ENCODE results near the gene SLC10A7. TPM values are rescaled to one million over a fixed set of nuclear protein-coding genes. Genes with fewer than 3 reads are reported as not detected.

Gene SLC10A7
- total RNA-seq, 2 experiments from 2014 or later: 15.9 to 23.3 TPM

DNA sequence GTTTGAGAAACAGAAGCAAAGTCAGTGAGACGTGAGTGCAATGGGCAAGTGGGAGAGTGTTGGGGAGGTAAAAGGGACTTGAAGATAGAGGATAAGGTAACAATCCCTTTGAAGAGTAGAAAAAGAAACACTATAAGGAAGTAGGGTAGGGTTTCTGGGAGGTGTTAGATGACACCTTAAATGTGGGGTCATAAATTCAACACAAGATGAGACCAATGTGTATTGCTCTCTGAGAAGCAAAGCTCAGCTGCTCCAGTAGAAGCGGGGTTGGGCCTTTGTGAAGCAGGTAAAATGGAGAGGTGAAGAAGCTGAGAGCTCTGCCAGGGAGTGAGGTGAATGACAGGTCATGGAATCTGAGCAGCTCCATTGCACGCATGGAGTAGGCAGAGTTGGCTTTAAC is 222.1 kb downstream of the SLC10A7 start:
- CTCF ChIA-PET: no interaction called here
- Mint-ChIP-seq H3K27me3 (no peaks in the 10 kb centered on the region), H3K9me3 (no peaks in the 10 kb centered on the region), H3K4me1 (no peaks in the 10 kb centered on the region), H3K36me3 (ENCODE audit: low read depth) (peaks cover 3% of the 10 kb centered on the region), H3K4me3 (no peak overlapping the region), H3K27ac (no peak overlapping the region)
- DNase-seq: no peak
- POLR2A ChIA-PET: no interaction called here

DNA sequence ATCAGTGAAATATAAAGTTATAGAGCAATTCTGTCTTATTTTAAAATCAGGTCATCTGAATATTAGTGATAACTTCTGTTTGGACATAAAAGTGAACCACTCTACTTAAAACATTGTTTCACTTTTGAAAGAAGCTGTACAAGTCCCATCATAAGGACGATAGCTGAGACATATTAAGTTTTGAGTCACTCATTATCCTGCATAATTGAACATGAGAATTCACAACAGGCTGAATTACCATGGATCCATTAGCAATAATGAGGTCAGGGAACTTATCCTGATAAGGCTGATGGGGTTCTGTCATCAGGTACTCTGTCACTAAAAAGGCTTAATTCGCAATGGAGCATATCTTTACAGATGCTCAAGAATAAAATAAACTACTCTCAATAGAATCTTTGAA is 227.0 kb downstream of the SLC10A7 start:
- ChIA-PET POLR2A (no interaction called here), CTCF (no interaction called here)
- DNase-seq: no peak
- Mint-ChIP-seq H3K27me3 (no peaks in the 10 kb centered on the region), H3K27ac (no peak overlapping the region), H3K4me3 (no peak overlapping the region), H3K36me3 (ENCODE audit: low read depth) (peaks cover 8% of the 10 kb centered on the region), H3K9me3 (no peaks in the 10 kb centered on the region), H3K4me1 (no peaks in the 10 kb centered on the region)

GRCh38 chr4:146292508-146292907 is 229.2 kb downstream of the SLC10A7 start:
- no peak overlapping the region for H3K4me3 Mint-ChIP-seq
- H3K4me1 Mint-ChIP-seq: no peaks in the 10 kb centered on the region
- no peaks in the 10 kb centered on the region for H3K27me3 Mint-ChIP-seq

GRCh38 chr4:146291313-146291712 is 230.4 kb downstream of the SLC10A7 start:
- H3K27me3 Mint-ChIP-seq: no peaks in the 10 kb centered on the region
- ChIA-PET CTCF (interaction anchor here (0.6 kb wide), 1 partner anchor 843 kb away, joined by 6 read pairs; no protein-coding TSS in a partner anchor), POLR2A (no interaction called here)
- no peaks in the 10 kb centered on the region for H3K4me1 Mint-ChIP-seq
- no peaks in the 10 kb centered on the region for H3K9me3 Mint-ChIP-seq
- no peak overlapping the region for H3K4me3 Mint-ChIP-seq
- peaks cover 8% of the 10 kb centered on the region for H3K36me3 Mint-ChIP-seq (ENCODE audit: low read depth)
- DNase-seq: no peak
- H3K27ac Mint-ChIP-seq: no peak overlapping the region

More at GRCh38 chr4:146292508-146292907, 229.2 kb downstream of the SLC10A7 start:
- ChIA-PET CTCF (no interaction called here), POLR2A (interaction anchor here (0.7 kb wide), 1 partner anchor 34 kb away, joined by 3 read pairs; no protein-coding TSS in a partner anchor)
- no peak overlapping the region for H3K27ac Mint-ChIP-seq
- no peak for DNase-seq
- H3K9me3 Mint-ChIP-seq: no peaks in the 10 kb centered on the region
- H3K36me3 Mint-ChIP-seq (ENCODE audit: low read depth): peaks cover 8% of the 10 kb centered on the region

DNA sequence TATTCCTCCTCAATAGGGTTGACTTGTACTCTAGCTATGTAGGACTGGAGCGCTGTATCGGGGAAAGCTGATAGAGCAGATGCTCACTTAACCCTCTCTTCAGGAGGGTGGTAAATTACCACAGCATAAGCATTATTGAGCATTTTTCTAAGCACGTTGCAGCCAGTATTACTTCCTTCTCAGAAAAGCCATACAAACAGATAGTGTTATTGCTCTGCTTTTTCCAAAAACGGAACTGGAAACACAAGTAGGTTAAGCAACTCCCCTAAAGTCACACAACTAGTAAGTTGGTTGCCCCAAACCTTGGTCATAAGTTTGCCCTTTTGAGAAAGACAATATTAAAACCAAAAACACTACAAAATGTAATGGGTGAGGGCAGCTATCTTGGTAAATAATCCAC is 233.5 kb downstream of the SLC10A7 start:
- CTCF ChIA-PET: no interaction called here
- Mint-ChIP-seq H3K27ac (no peak overlapping the region), H3K9me3 (no peaks in the 10 kb centered on the region), H3K36me3 (ENCODE audit: low read depth) (peaks cover 8% of the 10 kb centered on the region), H3K27me3 (no peaks in the 10 kb centered on the region), H3K4me1 (no peaks in the 10 kb centered on the region), H3K4me3 (no peak overlapping the region)
- POLR2A ChIA-PET: no interaction called here
- no peak for DNase-seq

DNA sequence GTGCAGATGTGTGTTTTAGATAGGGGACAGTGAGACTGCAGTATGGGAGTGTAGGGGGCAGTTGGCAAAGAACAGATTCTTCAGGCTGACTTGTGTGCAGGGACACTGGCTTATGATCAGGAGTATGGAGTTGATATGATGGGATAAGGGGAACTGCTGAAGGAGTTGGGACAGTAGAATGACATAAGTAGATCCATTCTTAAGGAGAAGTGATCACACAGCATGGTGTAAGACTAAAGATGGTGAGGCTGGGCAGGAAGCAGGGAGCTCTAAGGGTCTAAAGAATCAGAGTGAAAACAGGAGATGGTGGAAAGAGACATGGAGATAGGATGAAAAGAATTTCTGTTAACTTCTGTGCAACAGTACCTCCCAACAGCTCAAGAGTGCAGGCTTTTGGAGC is 236.7 kb downstream of the SLC10A7 start:
- H3K9me3 Mint-ChIP-seq: no peaks in the 10 kb centered on the region

GRCh38 chr4:146283758-146284651 is 237.7 kb downstream of the SLC10A7 start:
- no peak overlapping the region for H3K27ac Mint-ChIP-seq
- H3K9me3 Mint-ChIP-seq: no peaks in the 10 kb centered on the region
- no peaks in the 10 kb centered on the region for H3K4me1 Mint-ChIP-seq
- H3K36me3 Mint-ChIP-seq (ENCODE audit: low read depth): no peaks in the 10 kb centered on the region
- CTCF ChIA-PET: no interaction called here
- no peak overlapping the region for H3K4me3 Mint-ChIP-seq
- H3K27me3 Mint-ChIP-seq: no peaks in the 10 kb centered on the region
- POLR2A ChIA-PET: interaction anchor here (0.6 kb wide), 1 partner anchor 74 kb away, joined by 3 read pairs; no protein-coding TSS in a partner anchor
- no peak for DNase-seq

More for the DNA sequence above, 236.7 kb downstream of the SLC10A7 start:
- Mint-ChIP-seq H3K27ac (no peak overlapping the region), H3K4me1 (no peaks in the 10 kb centered on the region), H3K27me3 (no peaks in the 10 kb centered on the region), H3K36me3 (ENCODE audit: low read depth) (no peaks in the 10 kb centered on the region), H3K4me3 (no peak overlapping the region)
- no peak for DNase-seq
- POLR2A ChIA-PET: interaction anchor here (0.5 to 0.6 kb wide), 2 partner anchors 73 to 347 kb away, joined by 3 to 4 read pairs; no protein-coding TSS in a partner anchor
- CTCF ChIA-PET: no interaction called here

DNA sequence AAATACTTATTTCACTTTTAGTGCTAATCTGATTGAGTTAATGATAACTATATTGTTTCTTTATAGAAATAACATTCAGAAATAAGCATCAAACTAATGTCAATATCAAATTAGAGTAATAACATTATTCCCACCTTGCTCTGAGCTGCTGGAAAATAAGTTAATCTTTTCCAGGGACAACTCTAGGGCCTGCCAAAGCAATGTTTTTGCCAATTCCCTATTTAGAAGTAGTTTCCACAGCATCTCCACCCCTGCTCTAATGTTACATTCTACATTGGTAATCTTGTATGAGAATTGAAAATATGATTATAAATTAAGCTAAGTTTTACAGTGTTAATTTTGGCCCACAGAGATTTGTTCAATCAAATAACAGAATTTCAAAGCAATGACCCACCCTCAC is 239.1 kb downstream of the SLC10A7 start:
- Mint-ChIP-seq H3K4me3 (no peak overlapping the region), H3K4me1 (no peaks in the 10 kb centered on the region), H3K9me3 (no peaks in the 10 kb centered on the region), H3K27ac (no peak overlapping the region), H3K27me3 (no peaks in the 10 kb centered on the region), H3K36me3 (ENCODE audit: low read depth) (no peaks in the 10 kb centered on the region)
- POLR2A ChIA-PET: no interaction called here
- CTCF ChIA-PET: no interaction called here
- DNase-seq: no peak

- POLR2A ChIA-PET: no interaction called here
- CTCF ChIA-PET: no interaction called here
Measured at GRCh38 chr4:146278986-146279385, 242.8 kb downstream of the SLC10A7 start.

DNA sequence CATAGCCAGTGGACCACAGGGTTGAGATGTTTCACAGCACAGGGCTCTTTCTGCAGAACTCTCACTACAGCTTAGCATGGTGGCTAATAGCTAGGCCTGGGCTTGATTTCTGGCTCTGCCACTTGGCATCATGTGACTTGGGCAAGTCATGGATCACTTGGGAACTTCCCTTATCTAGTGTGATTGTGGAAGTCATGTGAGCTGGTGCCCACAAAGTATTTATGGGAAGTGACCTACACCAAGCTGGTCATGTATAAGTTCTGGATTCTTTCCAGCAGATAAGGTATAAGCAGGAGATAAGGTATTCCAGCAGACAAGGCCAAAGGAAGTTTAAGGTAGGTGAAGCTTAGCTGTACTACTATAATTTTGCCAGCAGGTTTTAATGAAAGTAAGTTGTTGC is 246.4 kb downstream of the SLC10A7 start:
- no peaks in the 10 kb centered on the region for H3K9me3 Mint-ChIP-seq
- no peaks in the 10 kb centered on the region for H3K36me3 Mint-ChIP-seq (ENCODE audit: low read depth)
- ChIA-PET POLR2A (interaction anchor here (0.6 kb wide), 1 partner anchor 37 kb away, joined by 7 read pairs; no protein-coding TSS in a partner anchor), CTCF (interaction anchor here (0.6 to 0.7 kb wide), 3 partner anchors 10 to 1248 kb away, joined by 3 read pairs; no protein-coding TSS in a partner anchor)
- no peak overlapping the region for H3K4me3 Mint-ChIP-seq
- H3K4me1 Mint-ChIP-seq: no peaks in the 10 kb centered on the region
- H3K27me3 Mint-ChIP-seq: no peaks in the 10 kb centered on the region
- DNase-seq: no peak
- H3K27ac Mint-ChIP-seq: no peak overlapping the region

More at GRCh38 chr4:146278986-146279385, 242.8 kb downstream of the SLC10A7 start:
- no peak for DNase-seq
- no peaks in the 10 kb centered on the region for H3K9me3 Mint-ChIP-seq
- H3K27me3 Mint-ChIP-seq: no peaks in the 10 kb centered on the region
- no peak overlapping the region for H3K4me3 Mint-ChIP-seq
- no peaks in the 10 kb centered on the region for H3K4me1 Mint-ChIP-seq
- no peak overlapping the region for H3K27ac Mint-ChIP-seq
- H3K36me3 Mint-ChIP-seq (ENCODE audit: low read depth): no peaks in the 10 kb centered on the region

GRCh38 chr4:146274774-146275173 is 247.0 kb downstream of the SLC10A7 start:
- no peak for DNase-seq
- CTCF ChIA-PET: no interaction called here
- Mint-ChIP-seq H3K27ac (no peak overlapping the region), H3K36me3 (ENCODE audit: low read depth) (no peaks in the 10 kb centered on the region), H3K9me3 (no peaks in the 10 kb centered on the region), H3K4me3 (no peak overlapping the region), H3K27me3 (no peaks in the 10 kb centered on the region), H3K4me1 (no peaks in the 10 kb centered on the region)
- POLR2A ChIA-PET: no interaction called here

DNA sequence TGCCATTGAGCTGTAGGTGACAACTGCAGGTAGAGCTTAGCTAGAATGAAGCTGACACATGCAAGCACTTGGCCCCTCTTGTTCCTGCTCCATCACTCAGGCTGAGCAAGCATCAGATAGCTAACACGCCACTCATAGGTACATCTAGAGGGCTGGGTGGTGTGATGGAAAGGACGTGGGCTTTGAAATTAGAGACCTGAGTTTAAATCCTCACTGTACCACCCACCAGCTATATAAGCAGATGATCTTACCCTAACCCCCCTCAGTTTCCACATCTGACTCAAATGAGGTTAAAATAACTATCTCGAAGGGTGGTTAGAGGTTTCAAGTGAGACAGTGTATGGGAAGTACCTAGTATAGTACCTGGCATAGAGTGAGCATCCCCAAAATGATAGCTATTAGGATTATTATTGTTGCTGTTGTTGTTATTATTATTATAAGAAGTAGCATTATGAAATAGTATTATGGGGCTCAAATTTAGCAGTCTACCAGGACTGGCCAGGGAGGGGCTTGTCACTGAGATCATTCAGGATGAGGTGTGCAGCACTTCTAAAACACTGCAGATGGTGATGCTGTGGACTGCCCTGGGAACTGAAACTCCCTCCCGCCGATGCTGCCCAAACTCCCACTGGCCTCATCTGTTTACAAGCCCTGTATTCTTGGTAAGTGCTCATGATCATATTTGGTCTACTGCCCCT is 248.4 kb downstream of the SLC10A7 start:
- Mint-ChIP-seq H3K27me3 (no peaks in the 10 kb centered on the region), H3K4me1 (no peaks in the 10 kb centered on the region), H3K9me3 (no peaks in the 10 kb centered on the region), H3K4me3 (no peak overlapping the region), H3K36me3 (ENCODE audit: low read depth) (no peaks in the 10 kb centered on the region), H3K27ac (no peak overlapping the region)
- DNase-seq: no peak
- CTCF ChIA-PET: no interaction called here
- POLR2A ChIA-PET: no interaction called here

DNA sequence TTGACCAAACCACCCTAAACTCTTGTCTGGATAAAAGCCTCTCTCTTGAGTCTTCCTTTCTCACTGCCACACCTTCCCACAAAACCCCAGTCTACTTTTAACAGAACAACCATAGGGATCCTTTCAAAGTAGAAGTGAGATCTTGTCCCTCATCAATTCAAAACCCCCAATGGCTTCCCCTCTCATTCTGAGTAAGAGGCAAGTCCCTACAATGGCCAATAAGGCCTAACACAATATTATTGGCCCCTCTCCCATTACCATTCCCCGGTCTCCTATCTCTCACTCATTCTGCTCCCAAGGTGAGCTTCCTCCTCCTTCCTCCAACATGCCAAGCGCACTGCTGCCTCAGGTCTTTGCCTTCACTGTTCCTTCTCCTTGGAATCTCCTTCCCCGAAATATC is 250.3 kb downstream of the SLC10A7 start:
- POLR2A ChIA-PET: no interaction called here
- Mint-ChIP-seq H3K4me3 (no peak overlapping the region), H3K9me3 (no peaks in the 10 kb centered on the region), H3K36me3 (ENCODE audit: low read depth) (no peaks in the 10 kb centered on the region), H3K4me1 (no peaks in the 10 kb centered on the region), H3K27me3 (no peaks in the 10 kb centered on the region), H3K27ac (no peak overlapping the region)
- DNase-seq: no peak
- CTCF ChIA-PET: no interaction called here
